WTC11 (cell line): ENCODE measurements around the gene AHCYL1.

Source experiments
- ATF3 ChIP-seq: sonication (generic); formaldehyde crosslinking; conservative IDR thresholded peaks from 2 replicates; pipeline ENCODE4 v1.8.1; 2022; ENCODE audit warnings: mild to moderate bottlenecking, missing genetic modification reagents
- CTCF ChIP-seq: fragments of 200-600 bp; IDR thresholded peaks from 2 replicates; pipeline ENCODE4 v1.8.0; 2022; ENCODE audit warnings: antibody characterized with exemption
- ELF4 ChIP-seq: sonication (generic); formaldehyde crosslinking; IDR thresholded peaks from 2 replicates; pipeline ENCODE4 v1.8.1; 2022; ENCODE audit warnings: low read depth, mild to moderate bottlenecking, moderate library complexity, missing genetic modification reagents
- HMGXB4 ChIP-seq: sonication (generic); formaldehyde crosslinking; IDR thresholded peaks from 2 replicates; pipeline ENCODE4 v1.8.1; 2023; ENCODE audit warnings: mild to moderate bottlenecking, moderate library complexity, missing genetic modification reagents
- MAX ChIP-seq: sonication (generic); formaldehyde crosslinking; IDR thresholded peaks from 2 replicates; pipeline ENCODE4 v1.8.0; 2022; ENCODE audit warnings: mild to moderate bottlenecking, missing genetic modification reagents
- NFYB ChIP-seq: sonication (generic); formaldehyde crosslinking; conservative IDR thresholded peaks from 2 replicates; pipeline ENCODE4 v1.8.0; 2022; ENCODE audit warnings: low read depth, missing genetic modification reagents
- SOX15 ChIP-seq: fragments of 250-450 bp; sonication (Bioruptor Pico); IDR thresholded peaks from 2 replicates; pipeline ENCODE4 v1.9.0; 2021; ENCODE audit warnings: mild to moderate bottlenecking
- SP1 ChIP-seq: sonication (generic); formaldehyde crosslinking; conservative IDR thresholded peaks from 2 replicates; pipeline ENCODE4 v1.8.1; 2022; ENCODE audit warnings: missing genetic modification reagents
- TCF7 ChIP-seq: sonication (generic); formaldehyde crosslinking; IDR thresholded peaks from 2 replicates; pipeline ENCODE4 v1.8.0; 2022; ENCODE audit warnings: mild to moderate bottlenecking, low read depth, missing genetic modification reagents, moderate library complexity
- TEAD1 ChIP-seq: sonication (generic); formaldehyde crosslinking; IDR thresholded peaks from 2 replicates; pipeline ENCODE4 v1.8.0; 2022; ENCODE audit warnings: mild to moderate bottlenecking, missing genetic modification reagents
- ZMAT4 ChIP-seq: fragments of 250-450 bp; sonication (Bioruptor Pico); IDR thresholded peaks from 2 replicates; pipeline ENCODE4 v1.9.0; 2021; ENCODE audit warnings: mild to moderate bottlenecking
- ZNF232 ChIP-seq: sonication (generic); formaldehyde crosslinking; IDR thresholded peaks from 2 replicates; pipeline ENCODE4 v1.8.0; 2022; ENCODE audit warnings: mild to moderate bottlenecking, missing genetic modification reagents
- ZNF263 ChIP-seq: sonication (generic); formaldehyde crosslinking; IDR thresholded peaks from 2 replicates; pipeline ENCODE4 v1.8.1; 2022; ENCODE audit warnings: low read depth, mild to moderate bottlenecking, moderate library complexity, missing genetic modification reagents
- ZNF396 ChIP-seq: fragments of 250-450 bp; sonication (Bioruptor Pico); IDR thresholded peaks from 2 replicates; pipeline ENCODE4 v1.8.0; 2021; ENCODE audit warnings: mild to moderate bottlenecking, moderate library complexity, borderline replicate concordance

GRCh38 chr1:110018396-110018795, 33.8 kb downstream of the AHCYL1 start:
- TF ChIP-seq ZNF263 (CRISPR knock-in tag): no peak
- no peak for TF ChIP-seq CTCF
- TF ChIP-seq TEAD1 (CRISPR knock-in tag): no peak
- no peak for TF ChIP-seq TCF7
- TF ChIP-seq ZMAT4 (CRISPR knock-in tag): no peak
- no peak for TF ChIP-seq NFYB (CRISPR knock-in tag)
- no peak for TF ChIP-seq MAX (CRISPR knock-in tag)
- no peak for TF ChIP-seq ATF3
- TF ChIP-seq ZNF232: no peak
- TF ChIP-seq ZNF396 (CRISPR knock-in tag): no peak
- no peak for TF ChIP-seq ELF4
- no peak for TF ChIP-seq SOX15 (CRISPR knock-in tag)
- TF ChIP-seq HMGXB4: no peak
- no peak for TF ChIP-seq SP1 (CRISPR knock-in tag)
